ENCODE results near the gene PDE9A.

The PDE9A gene

GRCh38 chr21:42650033-42650370 is 3.4 kb upstream of the PDE9A start:
- Histone ChIP-seq H3K9ac (no peak overlapping the region), H3K4me2 (no peak overlapping the region), H3K36me3 (no peaks in the 10 kb centered on the region), H3K4me3 (no peak overlapping the region), H4K20me1 (peaks cover 0 to 41% (median 29%) of the 10 kb centered on the region in 11 experiments; a peak in 17 of 22 replicates), H3K4me1 (peaks cover 18 to 29% (median 24%) of the 10 kb centered on the region in 10 experiments), H3K9me3 (replicated peaks in 1 of 11) (no peaks in the 10 kb centered on the region), H3K27me3 (peaks cover 41 to 68% (median 56%) of the 10 kb centered on the region in 11 experiments), H3K27ac (no peak overlapping the region)
- TF ChIP-seq Cebpa-rat (IDR thresholded peaks at IDR 0.05) = no peak

- H3K27me3 ChIP-seq = peaks cover 48 to 75% (median 64%) of the 10 kb centered on the region in 11 experiments
- H3K4me3 ChIP-seq = no peak overlapping the region
Measured at GRCh38 chr21:42650441-42651421, 2.7 kb upstream of the PDE9A start.

GRCh38 chr21:42651515-42652401 is 1.7 kb upstream of the PDE9A start:
- no peak overlapping the region for H3K4me3 ChIP-seq
- H4K20me1 ChIP-seq = peaks cover 0 to 58% (median 47%) of the 10 kb centered on the region in 11 experiments; a peak in 18 of 22 replicates
- H3K4me2 ChIP-seq = peak overlapping the region in 6 of 11 experiments; percentile 23 to 73 (median 60); a peak in 7 of 22 replicates
- no peak for TF ChIP-seq Cebpa-rat (IDR thresholded peaks at IDR 0.05)
- peaks cover 58 to 81% (median 74%) of the 10 kb centered on the region in 11 experiments for H3K27me3 ChIP-seq
- H3K9ac ChIP-seq = no peak overlapping the region
- H3K4me1 ChIP-seq = peaks cover 24 to 44% (median 37%) of the 10 kb centered on the region in 10 experiments
- no peak overlapping the region for H3K27ac ChIP-seq
- H3K36me3 ChIP-seq = no peaks in the 10 kb centered on the region
- no peaks in the 10 kb centered on the region for H3K9me3 ChIP-seq (replicated peaks in 1 of 11)

More at GRCh38 chr21:42650441-42651421, 2.7 kb upstream of the PDE9A start:
- H3K4me2 ChIP-seq = no peak overlapping the region
- peaks cover 0 to 48% (median 36%) of the 10 kb centered on the region in 11 experiments; a peak in 17 of 22 replicates for H4K20me1 ChIP-seq
- peaks cover 24 to 36% (median 30%) of the 10 kb centered on the region in 10 experiments for H3K4me1 ChIP-seq
- H3K9ac ChIP-seq = no peak overlapping the region
- no peak for TF ChIP-seq Cebpa-rat (IDR thresholded peaks at IDR 0.05)
- no peaks in the 10 kb centered on the region for H3K36me3 ChIP-seq
- H3K9me3 ChIP-seq (replicated peaks in 1 of 11) = no peaks in the 10 kb centered on the region
- no peak overlapping the region for H3K27ac ChIP-seq

GRCh38 chr21:42652527-42653230 is 742 bp upstream of the PDE9A start:
- Histone ChIP-seq H3K4me2 (peak overlapping the region; percentile 35 to 86 (median 59); a peak in 19 of 22 replicates), H3K4me1 (peaks cover 24 to 53% (median 46%) of the 10 kb centered on the region in 10 experiments), H3K36me3 (no peaks in the 10 kb centered on the region), H3K9ac (no peak overlapping the region), H3K27ac (no peak overlapping the region), H3K27me3 (peaks cover 67 to 90% (median 83%) of the 10 kb centered on the region in 11 experiments), H3K9me3 (replicated peaks in 1 of 11) (no peaks in the 10 kb centered on the region), H4K20me1 (peaks cover 0 to 67% (median 56%) of the 10 kb centered on the region in 11 experiments; a peak in 18 of 22 replicates), H3K4me3 (peak overlapping the region in 5 of 10 experiments; percentile 32 to 48 (median 37); a peak in 6 of 20 replicates)
- TF ChIP-seq Cebpa-rat (IDR thresholded peaks at IDR 0.05) = no peak

GRCh38 chr21:42654179-42654912 is 925 bp downstream of the PDE9A start:
- H3K9ac ChIP-seq = peak overlapping the region in 9 of 11 experiments; percentile 11 to 67 (median 59); a peak in 10 of 22 replicates
- peaks cover 29 to 70% (median 63%) of the 10 kb centered on the region in 10 experiments for H3K4me1 ChIP-seq
- no peaks in the 10 kb centered on the region for H3K9me3 ChIP-seq (replicated peaks in 1 of 11)
- peak in 3 of 11 experiments; percentile 21 to 73 (median 42); a peak in 2 of 22 replicates for TF ChIP-seq Cebpa-rat (IDR thresholded peaks at IDR 0.05)
- no peaks in the 10 kb centered on the region for H3K36me3 ChIP-seq
- peaks cover 0 to 84% (median 71%) of the 10 kb centered on the region in 11 experiments; a peak in 20 of 22 replicates for H4K20me1 ChIP-seq
- H3K27me3 ChIP-seq = peaks cover 84 to 99% (median 94%) of the 10 kb centered on the region in 11 experiments
- H3K4me2 ChIP-seq = peak overlapping the region; percentile 94 to 100 (median 98)
- H3K27ac ChIP-seq = peak overlapping the region in 1 of 11 experiments; percentile 45; a peak in 1 of 22 replicates
- peak overlapping the region; percentile 54 to 72 (median 59) for H3K4me3 ChIP-seq

- peak overlapping the region; percentile 94 to 100 (median 98) for H3K4me2 ChIP-seq
Measured at GRCh38 chr21:42654913-42655795, 1.7 kb downstream of the PDE9A start.

More at GRCh38 chr21:42654913-42655795, 1.7 kb downstream of the PDE9A start:
- H3K36me3 ChIP-seq = no peaks in the 10 kb centered on the region
- peaks cover 0 to 91% (median 80%) of the 10 kb centered on the region in 11 experiments; a peak in 20 of 22 replicates for H4K20me1 ChIP-seq
- H3K9me3 ChIP-seq (replicated peaks in 1 of 11) = no peaks in the 10 kb centered on the region
- H3K4me3 ChIP-seq = peak overlapping the region; percentile 54 to 72 (median 59); a peak in 17 of 20 replicates
- H3K27me3 ChIP-seq = peaks cover 92 to 99% (median 98%) of the 10 kb centered on the region in 11 experiments
- TF ChIP-seq Cebpa-rat (IDR thresholded peaks at IDR 0.05) = no peak
- H3K4me1 ChIP-seq = peaks cover 37 to 78% (median 71%) of the 10 kb centered on the region in 10 experiments
- no peak overlapping the region for H3K27ac ChIP-seq
- peak overlapping the region in 3 of 11 experiments; percentile 41 to 67 (median 59); a peak in 1 of 22 replicates for H3K9ac ChIP-seq

All from BLaER1 treated with 17β-estradiol and CSF1 and Interleukin-3, amounts not matched to agents 10 nM and 100 nM (cell line).